Adrenal gland (tissue), 5 donors: ENCODE data around the gene WDR59.
"Not testable (repeated sequence)": the region's sequence is repeated elsewhere in the genome, so short reads cannot be mapped to it uniquely, and the experiment has no call there.

Experiments
- CTCF ChIP-seq, 6 experiments: fragments of 450-650 bp in 4 of 6; fragments of 200-600 bp in 2 of 6; sonication (generic) in 1 of 6; IDR thresholded peaks; 1 replicate in 5 of 6; 2 replicates in 1 of 6; pipeline versions ENCODE4 v1.5.1 to v1.8.0; 2016 to 2021; ENCODE audit warnings: antibody characterized with exemption in 6 of 6, mild to moderate bottlenecking in 2 of 6, moderate library complexity in 1 of 6
- POLR2A ChIP-seq, 2 donors: fragments of 450-650 bp; IDR thresholded peaks; one replicate each; pipeline ENCODE4 v1.6.1; 2017; ENCODE audit warnings: antibody characterized with exemption in 2 of 2, mild to moderate bottlenecking in 2 of 2, moderate library complexity in 1 of 2
- donor health status: DM: no; HTN: no; CAD: no.

DNA sequence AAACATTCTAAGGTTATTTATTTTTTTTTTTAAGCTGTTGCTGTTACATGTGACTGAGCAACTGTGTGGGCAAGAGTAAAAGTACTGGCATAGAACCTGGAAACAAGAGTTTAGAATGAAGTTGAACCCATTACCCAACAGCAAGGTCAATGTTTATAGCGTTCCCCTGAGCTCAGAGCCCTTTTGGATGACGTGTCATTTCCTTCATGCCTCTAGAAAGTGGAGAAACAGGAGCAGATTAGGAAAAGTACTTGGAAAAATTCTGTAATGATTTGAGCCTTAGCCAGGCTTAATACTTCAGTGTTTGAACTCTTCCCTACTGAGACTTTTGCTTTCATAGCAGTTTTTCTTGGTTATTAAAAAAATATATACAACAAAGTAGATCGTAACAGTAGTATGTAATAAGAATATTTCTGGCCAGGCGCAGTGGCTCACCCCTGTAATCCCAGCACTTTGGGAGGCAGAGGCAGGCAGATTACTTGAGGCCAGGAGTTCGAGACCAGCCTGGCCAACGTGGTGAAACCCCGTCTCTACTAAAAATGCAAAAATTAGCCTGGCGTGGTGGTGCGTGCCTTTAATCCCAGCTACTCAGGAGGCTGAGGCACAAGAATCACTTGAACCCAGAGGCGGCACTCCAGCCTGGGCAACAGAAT is 41.4 kb upstream of the WDR59 start:
- not testable (repeated sequence) for TF ChIP-seq CTCF, POLR2A (IDR thresholded peaks at IDR 0.05)
